Tibial nerve (tissue), 3 donors: ENCODE data around the gene SERPINB5.

ENCODE experiments used
- CTCF ChIP-seq, 5 experiments: fragments of 200-600 bp in 3 of 5; fragments of 450-650 bp in 2 of 5; sonication (generic) in 3 of 5; IDR thresholded peaks; one replicate each; pipeline ENCODE4 v1.5.1; 2016 to 2019; ENCODE audit warnings: antibody characterized with exemption in 5 of 5, mild to moderate bottlenecking in 3 of 5, moderate library complexity in 2 of 5
- POLR2A ChIP-seq, 2 donors: fragments of 450-650 bp; IDR thresholded peaks; one replicate each; pipeline ENCODE4 v1.6.1; 2017; ENCODE audit warnings: antibody characterized with exemption in 2 of 2, mild to moderate bottlenecking in 2 of 2, moderate library complexity in 2 of 2

GRCh38 chr18:63480915-63481314 is 4.2 kb downstream of the SERPINB5 start:
- TF ChIP-seq CTCF (IDR thresholded peaks at IDR 0.05), result no peak
- TF ChIP-seq POLR2A (IDR thresholded peaks at IDR 0.05), result no peak
